HepG2 (cell line): Measurements from ENCODE around the gene VPS52. TPM values are rescaled to one million over a fixed set of nuclear protein-coding genes. Genes with fewer than 3 reads are reported as not detected.

Experiments
- ARID3A ChIP-seq: IDR thresholded peaks from 2 replicates; pipeline ENCODE4 v1.6.1; 2012; ENCODE audit warnings: low read depth, low read length, improper control_type of control experiment
- E2F1 ChIP-seq: sonication (generic); formaldehyde crosslinking; IDR thresholded peaks from 2 replicates; pipeline ENCODE4 v1.5.0; 2020; ENCODE audit warnings: missing genetic modification reagents
- ELF1 ChIP-seq: sonication (generic); formaldehyde crosslinking; IDR thresholded peaks from 2 replicates; pipeline ENCODE4 v1.4.0; 2020; ENCODE audit warnings: missing genetic modification reagents
- ETV6 ChIP-seq: sonication (generic); formaldehyde crosslinking; conservative IDR thresholded peaks from 2 replicates; pipeline ENCODE4 v1.4.0; 2020; ENCODE audit warnings: missing genetic modification reagents
- GLI4 ChIP-seq: sonication (generic); formaldehyde crosslinking; IDR thresholded peaks from 2 replicates; pipeline ENCODE4 v1.5.1; 2020; ENCODE audit warnings: missing genetic modification reagents, mild to moderate bottlenecking, moderate library complexity, borderline replicate concordance
- HNF4G ChIP-seq, 2 experiments: sonication (generic) in 1 of 2; formaldehyde crosslinking in 1 of 2; IDR thresholded peaks; 2 replicates each; pipeline versions ENCODE4 v1.4.0 to v1.6.1; 2011 to 2020; ENCODE audit warnings: borderline replicate concordance in 2 of 2, low read depth in 2 of 2, mild to moderate bottlenecking in 2 of 2, low read length in 1 of 2, missing genetic modification reagents in 1 of 2, moderate library complexity in 1 of 2
- NFATC3 ChIP-seq: sonication (generic); formaldehyde crosslinking; IDR thresholded peaks from 2 replicates; pipeline ENCODE4 v1.5.1; 2020; ENCODE audit warnings: mild to moderate bottlenecking, missing genetic modification reagents
- PHF20 ChIP-seq: sonication (generic); formaldehyde crosslinking; IDR thresholded peaks from 2 replicates; pipeline ENCODE4 v1.5.0; 2020; ENCODE audit warnings: mild to moderate bottlenecking, missing genetic modification reagents
- SMAD9 ChIP-seq: sonication (generic); formaldehyde crosslinking; IDR thresholded peaks from 2 replicates; pipeline ENCODE4 v1.5.1; 2020; ENCODE audit warnings: mild to moderate bottlenecking, missing genetic modification reagents
- WIZ ChIP-seq: sonication (generic); formaldehyde crosslinking; IDR thresholded peaks from 2 replicates; pipeline ENCODE4 v1.5.1; 2020; ENCODE audit warnings: mild to moderate bottlenecking, missing genetic modification reagents
- ZNF552 ChIP-seq: sonication (generic); formaldehyde crosslinking; IDR thresholded peaks from 2 replicates; pipeline ENCODE4 v1.9.0; 2022; ENCODE audit warnings: missing genetic modification reagents, mild to moderate bottlenecking, borderline replicate concordance
- ZNF598 ChIP-seq: sonication (generic); formaldehyde crosslinking; IDR thresholded peaks from 2 replicates; pipeline ENCODE4 v1.5.1; 2020; ENCODE audit warnings: mild to moderate bottlenecking, missing genetic modification reagents, borderline replicate concordance
- ZNF724P ChIP-seq: sonication (generic); formaldehyde crosslinking; IDR thresholded peaks from 2 replicates; pipeline ENCODE4 v1.8.0; 2022; ENCODE audit warnings: missing genetic modification reagents, borderline replicate concordance
- ZNF788 ChIP-seq: sonication (generic); formaldehyde crosslinking; IDR thresholded peaks from 2 replicates; pipeline ENCODE4 v1.5.0; 2020; ENCODE audit warnings: mild to moderate bottlenecking, missing genetic modification reagents, borderline replicate concordance
- ZSCAN25 ChIP-seq: sonication (generic); formaldehyde crosslinking; IDR thresholded peaks from 2 replicates; pipeline ENCODE4 v1.8.0; 2022; ENCODE audit warnings: mild to moderate bottlenecking, missing genetic modification reagents
- ZZZ3 ChIP-seq: sonication (generic); formaldehyde crosslinking; IDR thresholded peaks from 2 replicates; pipeline ENCODE4 v1.4.0; 2020; ENCODE audit warnings: missing genetic modification reagents, mild to moderate bottlenecking, borderline replicate concordance
- polyA plus RNA-seq, 8 experiments: library from polyadenylated mRNA; depleted of rRNA in 3 of 8; stranded (reverse) in 7 of 8; unstranded in 1 of 8; fragments of >200 nt; fragmentation: Illumina TruSeq in 4 of 8; extraction: Trizol in 4 of 8; gene quantifications; 2 replicates each; pipeline versions ENCODE4 v1.2.1 to v1.2.3, GENCODE V29; 2011 to 2016; ENCODE audit warnings: low read depth in 4 of 8, missing spikeins in 1 of 8, mixed read lengths in 1 of 8; ENCODE audit not compliant: insufficient read depth in 1 of 8
- total RNA-seq, 5 experiments: library from RNA; depleted of rRNA; stranded (reverse); fragments of >200 nt; fragmentation: Illumina TruSeq; extraction: Trizol; gene quantifications; 2 replicates each; pipeline ENCODE4 v1.2.3, GENCODE V29; 2016; ENCODE audit warnings: low read depth in 1 of 5
- TF ChIP-seq, protein P1 (sequence below): sonication (generic); formaldehyde crosslinking; IDR thresholded peaks from 2 replicates; pipeline ENCODE4 v1.4.0; 2020; ENCODE audit warnings: missing genetic modification reagents

The VPS52 gene
- total and polyA plus RNA-seq, 2 of the 13 experiments (the other 11 are each of a cell fraction or from before 2014, with no cell fraction given): 48.9 to 85.5 TPM

DNA sequence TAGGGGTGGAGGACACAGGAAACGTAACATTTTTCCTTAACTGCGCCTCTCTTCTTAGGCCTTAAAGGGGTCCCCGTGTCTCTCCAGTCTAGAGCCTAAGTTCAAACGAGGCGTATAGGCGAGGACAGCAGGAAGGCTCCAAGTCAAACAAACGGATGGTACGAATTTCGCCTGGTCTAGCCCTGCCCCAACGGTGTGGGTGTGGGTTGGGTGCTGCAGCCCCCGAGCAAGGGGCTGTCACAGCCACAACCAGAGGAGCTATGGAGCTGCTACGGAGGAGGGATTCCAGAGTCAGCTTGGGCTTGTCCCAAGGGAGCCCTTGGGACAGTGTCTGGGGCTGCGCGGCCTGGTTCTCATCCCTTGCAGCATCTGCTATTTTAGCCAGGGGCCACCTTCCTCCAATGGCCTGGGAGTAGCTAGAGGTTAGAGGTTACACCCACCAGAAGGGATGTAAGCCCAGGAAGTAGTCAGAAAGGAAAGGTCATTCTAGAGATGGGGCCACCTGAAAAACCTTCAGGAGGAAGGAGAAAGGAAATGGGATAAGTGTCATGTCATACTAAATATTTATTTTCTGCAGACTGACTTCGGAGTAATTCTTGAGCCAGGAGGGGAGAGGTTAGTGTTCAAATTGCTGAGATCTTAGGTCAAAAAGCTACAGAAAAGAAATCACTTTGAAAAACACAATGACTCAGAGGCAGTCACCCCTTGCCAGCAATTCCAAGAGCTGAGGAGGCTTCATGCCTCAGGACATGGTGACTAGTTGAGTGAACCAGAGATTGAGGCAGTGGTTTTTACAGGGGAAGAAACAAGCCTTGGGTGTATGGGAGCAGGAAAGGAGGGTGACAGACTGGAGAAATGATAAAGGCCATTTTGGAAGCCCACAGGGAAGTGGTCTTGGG lies 21.7 kb downstream of the VPS52 start (continued):
- peak; percentile 35; the same call in 1 of the 2 replicates for TF ChIP-seq ZSCAN25 (CRISPR knock-in tag)
- 0 out of 2 replicates have a peak, but pooled peaks have one; percentile 0 for TF ChIP-seq E2F1
- TF ChIP-seq, protein P1, sequence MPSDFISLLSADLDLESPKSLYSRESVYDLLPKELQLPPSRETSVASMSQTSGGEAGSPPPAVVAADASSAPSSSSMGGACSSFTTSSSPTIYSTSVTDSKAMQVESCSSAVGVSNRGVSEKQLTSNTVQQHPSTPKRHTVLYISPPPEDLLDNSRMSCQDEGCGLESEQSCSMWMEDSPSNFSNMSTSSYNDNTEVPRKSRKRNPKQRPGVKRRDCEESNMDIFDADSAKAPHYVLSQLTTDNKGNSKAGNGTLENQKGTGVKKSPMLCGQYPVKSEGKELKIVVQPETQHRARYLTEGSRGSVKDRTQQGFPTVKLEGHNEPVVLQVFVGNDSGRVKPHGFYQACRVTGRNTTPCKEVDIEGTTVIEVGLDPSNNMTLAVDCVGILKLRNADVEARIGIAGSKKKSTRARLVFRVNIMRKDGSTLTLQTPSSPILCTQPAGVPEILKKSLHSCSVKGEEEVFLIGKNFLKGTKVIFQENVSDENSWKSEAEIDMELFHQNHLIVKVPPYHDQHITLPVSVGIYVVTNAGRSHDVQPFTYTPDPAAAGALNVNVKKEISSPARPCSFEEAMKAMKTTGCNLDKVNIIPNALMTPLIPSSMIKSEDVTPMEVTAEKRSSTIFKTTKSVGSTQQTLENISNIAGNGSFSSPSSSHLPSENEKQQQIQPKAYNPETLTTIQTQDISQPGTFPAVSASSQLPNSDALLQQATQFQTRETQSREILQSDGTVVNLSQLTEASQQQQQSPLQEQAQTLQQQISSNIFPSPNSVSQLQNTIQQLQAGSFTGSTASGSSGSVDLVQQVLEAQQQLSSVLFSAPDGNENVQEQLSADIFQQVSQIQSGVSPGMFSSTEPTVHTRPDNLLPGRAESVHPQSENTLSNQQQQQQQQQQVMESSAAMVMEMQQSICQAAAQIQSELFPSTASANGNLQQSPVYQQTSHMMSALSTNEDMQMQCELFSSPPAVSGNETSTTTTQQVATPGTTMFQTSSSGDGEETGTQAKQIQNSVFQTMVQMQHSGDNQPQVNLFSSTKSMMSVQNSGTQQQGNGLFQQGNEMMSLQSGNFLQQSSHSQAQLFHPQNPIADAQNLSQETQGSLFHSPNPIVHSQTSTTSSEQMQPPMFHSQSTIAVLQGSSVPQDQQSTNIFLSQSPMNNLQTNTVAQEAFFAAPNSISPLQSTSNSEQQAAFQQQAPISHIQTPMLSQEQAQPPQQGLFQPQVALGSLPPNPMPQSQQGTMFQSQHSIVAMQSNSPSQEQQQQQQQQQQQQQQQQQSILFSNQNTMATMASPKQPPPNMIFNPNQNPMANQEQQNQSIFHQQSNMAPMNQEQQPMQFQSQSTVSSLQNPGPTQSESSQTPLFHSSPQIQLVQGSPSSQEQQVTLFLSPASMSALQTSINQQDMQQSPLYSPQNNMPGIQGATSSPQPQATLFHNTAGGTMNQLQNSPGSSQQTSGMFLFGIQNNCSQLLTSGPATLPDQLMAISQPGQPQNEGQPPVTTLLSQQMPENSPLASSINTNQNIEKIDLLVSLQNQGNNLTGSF (CRISPR knock-in tag): 0 out of 2 replicates have a peak, but pooled peaks have one; percentile 13
- TF ChIP-seq ZNF724P (CRISPR knock-in tag): peak; percentile 4; the same call in 1 of the 2 replicates
- no peak for TF ChIP-seq HNF4G (IDR thresholded peaks at IDR 0.05; ENCODE audit: borderline replicate concordance, low read depth, low read length)
- TF ChIP-seq HNF4G (CRISPR knock-in tag; IDR thresholded peaks at IDR 0.05; ENCODE audit: borderline replicate concordance, low read depth): no peak
- 0 out of 2 replicates have a peak, but pooled peaks have one; percentile 0 for TF ChIP-seq ZZZ3 (CRISPR knock-in tag)
- no peak for TF ChIP-seq ZNF552
- peak; percentile 18; the same call in 1 of the 2 replicates for TF ChIP-seq PHF20
- 0 out of 2 replicates have a peak, but pooled peaks have one; percentile 1 for TF ChIP-seq ZNF788 (CRISPR knock-in tag)
- TF ChIP-seq ETV6 (CRISPR knock-in tag): 0 out of 2 replicates have a peak, but pooled peaks have one; percentile 10
- 0 out of 2 replicates have a peak, but pooled peaks have one; percentile 42 for TF ChIP-seq NFATC3 (CRISPR knock-in tag)
- 0 out of 2 replicates have a peak, but pooled peaks have one; percentile 9 for TF ChIP-seq ZNF598 (CRISPR knock-in tag)
- TF ChIP-seq WIZ (CRISPR knock-in tag): 0 out of 2 replicates have a peak, but pooled peaks have one; percentile 47
- 0 out of 2 replicates have a peak, but pooled peaks have one; percentile 57 for TF ChIP-seq SMAD9 (CRISPR knock-in tag)
- TF ChIP-seq GLI4 (CRISPR knock-in tag): peak; percentile 86
- 0 out of 2 replicates have a peak, but pooled peaks have one; percentile 1 for TF ChIP-seq ELF1
- TF ChIP-seq ARID3A: no peak
